Measurements from ENCODE around the gene BCL2L13.

Gene BCL2L13

GRCh38 chr22:17728786-17729185, 90.2 kb downstream of the BCL2L13 start:
- Histone ChIP-seq H3K9me3 (ENCODE audit: insufficient read depth, low read depth, low read length) (no peaks in the 10 kb centered on the region), H3K36me3 (ENCODE audit: insufficient read depth, low read length) (peaks cover 67% of the 10 kb centered on the region), H3K4me1 (ENCODE audit: insufficient read depth, low read length) (no peaks in the 10 kb centered on the region), H3K4me3 (ENCODE audit: low read length) (no peak overlapping the region), H3K9ac (ENCODE audit: low read depth, low read length) (no peak overlapping the region), H3K27ac (ENCODE audit: low read depth, low read length) (no peak overlapping the region), H3K27me3 (ENCODE audit: insufficient read depth, low read length) (no peaks in the 10 kb centered on the region)
- WGBS = 96% methylated on average over 8 of the region's 8 CpGs

DNA sequence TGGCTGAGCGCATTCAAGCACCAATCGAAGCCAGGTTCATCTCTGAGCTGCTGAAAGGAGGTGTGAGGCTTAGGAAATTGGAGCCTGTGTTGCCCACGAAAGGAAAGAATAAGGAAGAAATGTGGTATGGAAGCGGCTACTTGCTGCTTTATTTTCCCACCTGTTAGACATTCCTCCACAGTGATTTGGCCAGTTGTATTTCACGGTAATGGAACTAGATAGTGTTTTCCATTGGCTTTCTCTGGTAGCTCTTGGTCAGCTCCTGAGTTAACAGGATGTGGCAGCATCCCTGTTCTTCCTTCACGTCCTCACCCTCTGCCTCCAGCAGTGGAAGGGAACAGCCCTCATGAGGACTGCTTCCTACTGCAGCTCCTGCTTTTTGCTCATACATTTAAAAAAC, 91.0 kb downstream of the BCL2L13 start:
- H3K9me3 ChIP-seq (ENCODE audit: insufficient read depth, low read depth, low read length) = no peaks in the 10 kb centered on the region
- H3K27me3 ChIP-seq (ENCODE audit: insufficient read depth, low read length) = no peaks in the 10 kb centered on the region
- no peak overlapping the region for H3K27ac ChIP-seq (ENCODE audit: low read depth, low read length)
- H3K36me3 ChIP-seq (ENCODE audit: insufficient read depth, low read length) = peaks cover 73% of the 10 kb centered on the region
- H3K9ac ChIP-seq (ENCODE audit: low read depth, low read length) = no peak overlapping the region
- WGBS = 86% methylated on average over 6 of the region's 6 CpGs
- H3K4me1 ChIP-seq (ENCODE audit: insufficient read depth, low read length) = no peaks in the 10 kb centered on the region
- no peak overlapping the region for H3K4me3 ChIP-seq (ENCODE audit: low read length)

GRCh38 chr22:17732251-17732854, 93.8 kb downstream of the BCL2L13 start:
- Histone ChIP-seq H3K9me3 (ENCODE audit: insufficient read depth, low read depth, low read length) (no peaks in the 10 kb centered on the region), H3K27ac (ENCODE audit: low read depth, low read length) (no peak overlapping the region), H3K27me3 (ENCODE audit: insufficient read depth, low read length) (no peaks in the 10 kb centered on the region), H3K9ac (ENCODE audit: low read depth, low read length) (no peak overlapping the region), H3K4me1 (ENCODE audit: insufficient read depth, low read length) (no peaks in the 10 kb centered on the region), H3K36me3 (ENCODE audit: insufficient read depth, low read length) (peaks cover 69% of the 10 kb centered on the region), H3K4me3 (ENCODE audit: low read length) (no peak overlapping the region)
- 95% methylated on average over 2 of the region's 2 CpGs for WGBS

GRCh38 chr22:17733466-17733865, 94.9 kb downstream of the BCL2L13 start:
- no peaks in the 10 kb centered on the region for H3K9me3 ChIP-seq (ENCODE audit: insufficient read depth, low read depth, low read length)
- H3K9ac ChIP-seq (ENCODE audit: low read depth, low read length) = no peak overlapping the region
- no peaks in the 10 kb centered on the region for H3K27me3 ChIP-seq (ENCODE audit: insufficient read depth, low read length)
- WGBS = 97% methylated on average over 2 of the region's 3 CpGs
- H3K4me3 ChIP-seq (ENCODE audit: low read length) = no peak overlapping the region
- peaks cover 67% of the 10 kb centered on the region for H3K36me3 ChIP-seq (ENCODE audit: insufficient read depth, low read length)
- no peak overlapping the region for H3K27ac ChIP-seq (ENCODE audit: low read depth, low read length)
- H3K4me1 ChIP-seq (ENCODE audit: insufficient read depth, low read length) = no peaks in the 10 kb centered on the region

DNA sequence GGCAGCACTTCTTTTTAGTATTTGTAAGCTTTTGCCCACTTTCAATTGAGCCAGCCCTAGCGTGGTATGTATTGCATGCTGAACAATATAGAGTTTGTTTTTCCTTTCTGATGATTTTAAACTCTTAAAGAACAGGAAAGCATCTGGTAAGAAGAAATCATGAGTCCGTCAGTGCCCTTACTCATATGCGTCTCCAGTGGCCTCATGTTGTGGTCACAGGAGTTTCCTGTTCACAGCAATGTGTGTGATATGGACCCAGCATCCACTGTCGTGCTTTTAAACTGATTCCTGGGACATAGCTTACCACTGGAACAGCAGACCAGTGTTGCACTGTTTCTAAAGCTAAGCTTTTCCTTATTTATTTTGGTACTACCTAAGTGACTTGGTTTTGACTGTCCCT, 95.6 kb downstream of the BCL2L13 start:
- H3K9me3 ChIP-seq (ENCODE audit: insufficient read depth, low read depth, low read length) = no peaks in the 10 kb centered on the region
- H3K27me3 ChIP-seq (ENCODE audit: insufficient read depth, low read length) = no peaks in the 10 kb centered on the region
- H3K4me3 ChIP-seq (ENCODE audit: low read length) = no peak overlapping the region
- H3K4me1 ChIP-seq (ENCODE audit: insufficient read depth, low read length) = no peaks in the 10 kb centered on the region
- WGBS = 93% methylated on average over 4 of the region's 4 CpGs
- H3K27ac ChIP-seq (ENCODE audit: low read depth, low read length) = no peak overlapping the region
- H3K36me3 ChIP-seq (ENCODE audit: insufficient read depth, low read length) = peaks cover 61% of the 10 kb centered on the region
- no peak overlapping the region for H3K9ac ChIP-seq (ENCODE audit: low read depth, low read length)

DNA sequence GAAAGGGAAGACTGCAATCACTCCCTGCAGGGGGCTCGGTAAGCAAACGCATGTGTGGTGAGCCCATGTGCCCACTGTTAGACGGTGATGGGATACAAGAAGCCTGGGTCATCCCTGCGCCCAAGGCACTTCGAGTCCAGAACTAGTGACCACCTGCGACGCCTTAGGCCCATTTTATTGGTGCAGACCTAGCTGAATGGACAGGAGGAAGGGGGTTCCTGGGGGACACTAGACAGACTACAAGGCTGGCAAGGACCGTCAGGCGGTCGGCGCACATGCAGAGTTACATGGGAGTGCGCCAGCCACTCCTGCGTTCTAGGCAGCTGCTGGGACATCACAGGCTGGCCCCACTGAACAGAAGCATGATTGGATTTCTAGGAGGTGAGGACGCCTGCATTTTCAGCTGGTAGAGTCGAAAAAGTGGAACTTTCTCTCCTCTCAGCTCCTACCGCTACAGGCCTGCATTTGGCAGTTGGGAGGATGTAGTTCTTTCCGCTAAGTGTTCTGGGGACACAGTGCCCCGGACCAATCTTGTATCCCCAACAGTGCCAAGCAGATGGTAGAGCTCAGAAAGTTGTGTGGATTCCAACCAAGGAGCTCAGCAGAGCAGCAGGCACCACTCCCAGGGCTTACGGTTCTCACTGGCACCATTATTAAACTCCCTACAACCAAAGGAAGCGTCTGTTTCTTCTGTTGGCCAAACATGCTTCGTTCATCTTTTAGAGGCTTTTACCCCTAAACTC, 100.0 kb downstream of the BCL2L13 start:
- no peak overlapping the region for H3K4me3 ChIP-seq (ENCODE audit: low read length)
- no peaks in the 10 kb centered on the region; the same call in 1 of the 2 replicates for H3K4me1 ChIP-seq (ENCODE audit: insufficient read depth, low read length)
- H3K27ac ChIP-seq (ENCODE audit: low read depth, low read length) = no peak overlapping the region
- no peaks in the 10 kb centered on the region for H3K27me3 ChIP-seq (ENCODE audit: insufficient read depth, low read length)
- no peak overlapping the region for H3K9ac ChIP-seq (ENCODE audit: low read depth, low read length)
- no peaks in the 10 kb centered on the region for H3K9me3 ChIP-seq (ENCODE audit: insufficient read depth, low read depth, low read length)
- WGBS = 90% methylated on average over 21 of the region's 21 CpGs
- H3K36me3 ChIP-seq (ENCODE audit: insufficient read depth, low read length) = peaks cover 26% of the 10 kb centered on the region

- H3K36me3 ChIP-seq (ENCODE audit: insufficient read depth, low read length) = peaks cover 20% of the 10 kb centered on the region
- WGBS = 92% methylated on average over 36 of the region's 36 CpGs
- H3K9me3 ChIP-seq (ENCODE audit: insufficient read depth, low read depth, low read length) = no peaks in the 10 kb centered on the region
Observed at GRCh38 chr22:17739196-17739975, 100.8 kb downstream of the BCL2L13 start.

DNA sequence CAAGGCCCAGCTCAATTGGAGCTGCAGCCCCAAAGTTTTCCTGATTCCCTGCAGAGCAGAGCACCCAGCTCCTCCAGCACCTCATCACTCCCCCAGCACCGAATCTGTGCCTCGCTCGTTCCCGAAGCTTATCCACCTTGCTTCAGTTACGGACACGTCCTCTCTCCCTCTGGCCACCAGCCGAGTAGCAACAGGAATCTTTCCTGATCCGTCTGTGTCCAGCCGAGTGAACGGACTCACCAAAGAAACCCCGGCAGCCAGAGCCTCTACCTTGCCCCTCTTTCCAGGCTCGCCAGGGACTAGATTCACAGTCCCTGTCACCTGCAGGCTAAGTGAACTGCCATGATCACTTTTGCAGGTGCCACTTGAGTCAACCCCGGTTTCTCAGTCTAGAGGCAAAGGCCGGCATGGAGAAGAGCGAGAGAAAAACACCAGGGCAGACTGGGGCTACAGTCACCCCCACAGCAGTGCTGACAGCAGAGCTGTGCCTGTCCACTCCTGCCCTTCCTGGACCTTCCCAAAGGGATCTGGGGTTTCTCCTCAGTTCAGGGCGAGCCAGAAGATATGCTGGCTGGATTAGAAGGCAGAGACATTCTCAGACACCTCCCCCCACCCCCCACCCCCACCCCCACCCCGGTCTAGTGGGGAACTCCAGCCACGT, 103.4 kb downstream of the BCL2L13 start:
- H3K27ac ChIP-seq (ENCODE audit: low read depth, low read length) = no peak overlapping the region
- WGBS = 79% methylated on average over 16 of the region's 18 CpGs
- no peak overlapping the region for H3K9ac ChIP-seq (ENCODE audit: low read depth, low read length)
- H3K36me3 ChIP-seq (ENCODE audit: insufficient read depth, low read length) = peaks cover 9% of the 10 kb centered on the region; the same call in 1 of the 2 replicates
- H3K9me3 ChIP-seq (ENCODE audit: insufficient read depth, low read depth, low read length) = no peaks in the 10 kb centered on the region
- H3K4me1 ChIP-seq (ENCODE audit: insufficient read depth, low read length) = no peaks in the 10 kb centered on the region; the same call in 1 of the 2 replicates
- no peaks in the 10 kb centered on the region for H3K27me3 ChIP-seq (ENCODE audit: insufficient read depth, low read length)
- H3K4me3 ChIP-seq (ENCODE audit: low read length) = no peak overlapping the region

More at GRCh38 chr22:17739196-17739975, 100.8 kb downstream of the BCL2L13 start:
- Histone ChIP-seq H3K4me3 (ENCODE audit: low read length) (no peak overlapping the region), H3K4me1 (ENCODE audit: insufficient read depth, low read length) (no peaks in the 10 kb centered on the region; the same call in 1 of the 2 replicates), H3K27ac (ENCODE audit: low read depth, low read length) (no peak overlapping the region), H3K9ac (ENCODE audit: low read depth, low read length) (no peak overlapping the region), H3K27me3 (ENCODE audit: insufficient read depth, low read length) (no peaks in the 10 kb centered on the region)

DNA sequence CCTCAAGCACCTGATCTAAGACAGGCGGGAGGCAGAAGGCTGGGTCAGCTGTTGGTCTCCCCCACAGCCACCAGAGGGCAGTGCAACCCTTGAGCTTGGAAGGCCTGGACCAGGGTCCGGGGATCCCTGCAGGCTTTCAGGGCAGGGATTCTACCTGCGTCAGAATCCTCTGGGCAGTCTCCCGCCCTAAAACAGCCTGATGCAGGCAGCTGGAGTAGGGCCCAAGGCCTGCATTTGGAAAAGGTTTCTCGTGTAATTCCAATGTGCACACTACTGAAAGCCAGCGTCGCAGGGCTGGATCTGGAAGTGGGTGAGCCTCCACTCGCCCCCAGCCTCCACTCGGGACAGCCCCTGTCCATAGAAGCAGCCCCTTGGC, 104.0 kb downstream of the BCL2L13 start:
- Histone ChIP-seq H3K36me3 (ENCODE audit: insufficient read depth, low read length) (peaks cover 8% of the 10 kb centered on the region; the same call in 1 of the 2 replicates), H3K4me1 (ENCODE audit: insufficient read depth, low read length) (no peaks in the 10 kb centered on the region; the same call in 1 of the 2 replicates), H3K4me3 (ENCODE audit: low read length) (no peak overlapping the region), H3K9ac (ENCODE audit: low read depth, low read length) (no peak overlapping the region), H3K27me3 (ENCODE audit: insufficient read depth, low read length) (no peaks in the 10 kb centered on the region), H3K27ac (ENCODE audit: low read depth, low read length) (no peak overlapping the region), H3K9me3 (ENCODE audit: insufficient read depth, low read depth, low read length) (no peaks in the 10 kb centered on the region)
- WGBS = 55% methylated on average over 9 of the region's 9 CpGs

DNA sequence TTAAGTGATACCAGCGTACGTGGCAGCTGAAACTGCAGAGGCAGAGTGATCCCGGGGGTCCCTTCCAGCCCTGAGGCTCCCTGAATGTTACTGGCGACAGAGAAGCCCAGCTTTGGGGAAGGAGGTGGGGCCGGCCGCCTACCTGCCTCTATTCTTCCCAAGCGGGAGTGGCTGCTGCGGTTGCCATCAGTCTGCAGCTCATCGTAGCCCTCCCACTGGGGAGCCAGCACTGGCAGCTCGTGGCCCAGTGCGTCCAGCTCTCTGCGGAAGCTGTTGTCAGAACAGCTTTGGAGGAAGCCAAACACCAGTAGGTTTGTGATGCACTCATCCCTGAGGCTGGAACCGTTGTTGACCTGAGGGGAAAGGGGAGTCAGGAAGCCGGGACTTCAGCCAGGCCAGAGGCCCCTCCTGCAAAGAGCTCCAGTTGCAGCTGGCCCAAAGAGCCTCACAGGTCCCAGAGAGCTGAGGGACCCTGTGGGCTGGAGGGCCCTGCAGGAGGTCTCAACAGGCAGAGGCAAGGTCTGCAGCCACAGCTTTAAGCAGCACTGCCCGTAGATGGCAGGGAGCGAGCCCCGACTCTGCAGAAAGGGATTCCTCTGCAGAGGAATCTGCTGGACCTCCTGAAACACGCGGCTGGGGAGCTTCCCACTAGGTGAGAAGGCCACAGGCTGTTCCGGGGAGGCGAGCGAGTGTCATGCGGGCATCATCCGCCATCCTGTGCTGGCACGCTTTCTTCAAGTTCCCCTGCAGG, 105.3 kb downstream of the BCL2L13 start:
- H3K27ac ChIP-seq (ENCODE audit: low read depth, low read length) = no peak overlapping the region
- no peaks in the 10 kb centered on the region; the same call in 1 of the 2 replicates for H3K4me1 ChIP-seq (ENCODE audit: insufficient read depth, low read length)
- H3K9ac ChIP-seq (ENCODE audit: low read depth, low read length) = no peak overlapping the region
- 77% methylated on average over 25 of the region's 25 CpGs for WGBS
- H3K9me3 ChIP-seq (ENCODE audit: insufficient read depth, low read depth, low read length) = no peaks in the 10 kb centered on the region
- H3K36me3 ChIP-seq (ENCODE audit: insufficient read depth, low read length) = no peaks in the 10 kb centered on the region
- H3K4me3 ChIP-seq (ENCODE audit: low read length) = no peak overlapping the region
- H3K27me3 ChIP-seq (ENCODE audit: insufficient read depth, low read length) = no peaks in the 10 kb centered on the region
